Duodenal mucosa (tissue), 2 donors: ENCODE measurements around the gene ASXL1.

Experiments used
- H3K27ac ChIP-seq: one replicate; pipeline ENCODE4 v1.7.0; 2013; ENCODE audit warnings: low read depth, low read length
- H3K27me3 ChIP-seq, 2 donors: one replicate each; pipeline ENCODE4 v1.7.0; 2013; ENCODE audit warnings: low read length in 2 of 2, control low read depth in 1 of 2; ENCODE audit not compliant: insufficient read depth in 2 of 2, control insufficient read depth in 1 of 2
- H3K36me3 ChIP-seq, 2 donors: one replicate each; pipeline ENCODE4 v1.7.0; 2013; ENCODE audit warnings: low read length in 2 of 2, control low read depth in 1 of 2; ENCODE audit not compliant: insufficient read depth in 2 of 2, control insufficient read depth in 1 of 2
- H3K4me1 ChIP-seq, 2 donors: one replicate each; pipeline ENCODE4 v1.7.0; 2013; ENCODE audit warnings: low read length in 2 of 2, control low read depth in 1 of 2; ENCODE audit not compliant: insufficient read depth in 2 of 2, control insufficient read depth in 1 of 2
- H3K4me3 ChIP-seq, 2 donors: one replicate each; pipeline ENCODE4 v1.7.0; 2013; ENCODE audit warnings: low read length in 2 of 2, low read depth in 1 of 2
- H3K9ac ChIP-seq, 2 donors: one replicate each; pipeline ENCODE4 v1.7.0; 2013; ENCODE audit warnings: low read length in 2 of 2, low read depth in 1 of 2
- H3K9me3 ChIP-seq, 2 donors: one replicate each; pipeline ENCODE4 v1.7.0; 2013; ENCODE audit warnings: low read length in 2 of 2, control low read depth in 1 of 2; ENCODE audit not compliant: control insufficient read depth in 1 of 2

ASXL1 gene

DNA sequence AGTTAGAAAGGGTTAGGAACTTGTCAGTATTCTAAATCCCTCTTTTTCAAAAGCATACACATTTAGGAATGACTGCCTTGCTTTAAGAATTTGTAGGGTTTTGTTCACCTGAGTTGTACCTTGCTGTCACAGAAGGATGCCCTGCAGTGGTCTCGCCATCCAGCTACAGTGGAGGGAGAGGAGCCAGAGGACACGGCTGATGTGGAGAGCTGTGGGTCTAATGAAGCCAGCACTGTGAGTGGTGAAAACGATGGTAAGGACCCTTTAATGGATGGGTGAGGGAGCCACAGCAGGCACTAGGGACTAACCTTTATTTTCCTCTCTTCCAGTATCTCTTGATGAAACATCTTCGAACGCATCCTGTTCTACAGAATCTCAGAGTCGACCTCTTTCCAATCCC lies 69.9 kb downstream of the ASXL1 start:
- H3K9ac ChIP-seq, result no peak overlapping the region
- H3K27ac ChIP-seq, result no peak overlapping the region
- H3K36me3 ChIP-seq, result peaks cover 32 to 48% of the 10 kb centered on the region in 2 donors
- H3K9me3 ChIP-seq, result no peaks in the 10 kb centered on the region
- no peaks in the 10 kb centered on the region for H3K27me3 ChIP-seq
- no peaks in the 10 kb centered on the region for H3K4me1 ChIP-seq
- no peak overlapping the region for H3K4me3 ChIP-seq

DNA sequence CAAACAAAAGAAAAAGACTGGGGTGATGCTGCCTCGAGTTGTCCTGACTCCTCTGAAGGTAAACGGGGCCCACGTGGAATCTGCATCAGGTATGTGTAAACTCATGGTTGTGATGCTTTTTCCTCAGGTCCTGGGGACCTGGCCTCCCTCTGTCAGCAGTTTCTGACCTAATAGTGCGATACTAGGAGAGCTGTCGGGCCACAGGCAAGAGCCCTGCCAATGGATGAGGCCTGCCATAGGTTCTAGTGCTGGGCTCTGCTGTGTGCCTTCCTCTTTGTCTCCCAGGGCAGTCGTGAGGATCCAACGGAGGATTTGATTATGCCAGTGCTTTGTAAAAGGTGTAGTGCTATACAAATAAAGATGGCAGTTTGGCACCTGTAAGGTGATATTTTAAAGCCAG lies 71.2 kb downstream of the ASXL1 start:
- Histone ChIP-seq H3K9me3 (no peaks in the 10 kb centered on the region), H3K36me3 (peaks cover 45 to 61% of the 10 kb centered on the region in 2 donors), H3K27ac (no peak overlapping the region), H3K4me3 (no peak overlapping the region), H3K9ac (no peak overlapping the region), H3K4me1 (no peaks in the 10 kb centered on the region), H3K27me3 (no peaks in the 10 kb centered on the region)

DNA sequence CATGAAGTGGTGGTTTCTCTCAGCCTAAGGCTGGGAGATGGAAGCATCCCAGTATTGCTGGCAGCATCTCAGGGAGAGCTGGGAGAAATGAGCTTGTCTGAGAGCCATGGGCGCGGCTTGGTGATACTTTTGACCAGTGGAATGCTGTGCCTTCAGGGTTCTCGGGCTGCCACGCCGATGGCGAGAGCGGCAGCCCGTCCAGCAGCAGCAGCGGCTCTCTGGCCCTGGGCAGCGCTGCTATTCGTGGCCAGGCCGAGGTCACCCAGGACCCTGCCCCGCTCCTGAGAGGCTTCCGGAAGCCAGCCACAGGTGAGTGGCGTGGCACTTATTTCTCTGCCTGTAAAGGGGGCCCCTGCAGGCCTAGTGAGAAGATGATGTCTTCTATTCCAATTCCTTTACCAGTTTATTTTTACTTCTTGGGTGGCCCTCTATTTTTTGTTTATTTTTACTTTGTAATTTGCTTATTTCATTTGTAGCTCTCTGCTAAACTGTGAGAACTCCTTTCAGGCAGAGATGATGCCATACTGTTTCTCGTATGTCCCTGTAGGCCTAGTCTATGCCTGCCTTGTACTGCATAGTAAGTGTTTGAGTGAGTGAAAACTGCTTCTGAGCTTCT lies 71.7 kb downstream of the ASXL1 start:
- no peak overlapping the region for H3K27ac ChIP-seq
- H3K36me3 ChIP-seq, result peaks cover 48 to 67% of the 10 kb centered on the region in 2 donors
- no peaks in the 10 kb centered on the region for H3K27me3 ChIP-seq
- H3K4me3 ChIP-seq, result no peak overlapping the region
- H3K9me3 ChIP-seq, result no peaks in the 10 kb centered on the region
- H3K4me1 ChIP-seq, result no peaks in the 10 kb centered on the region
- no peak overlapping the region for H3K9ac ChIP-seq

DNA sequence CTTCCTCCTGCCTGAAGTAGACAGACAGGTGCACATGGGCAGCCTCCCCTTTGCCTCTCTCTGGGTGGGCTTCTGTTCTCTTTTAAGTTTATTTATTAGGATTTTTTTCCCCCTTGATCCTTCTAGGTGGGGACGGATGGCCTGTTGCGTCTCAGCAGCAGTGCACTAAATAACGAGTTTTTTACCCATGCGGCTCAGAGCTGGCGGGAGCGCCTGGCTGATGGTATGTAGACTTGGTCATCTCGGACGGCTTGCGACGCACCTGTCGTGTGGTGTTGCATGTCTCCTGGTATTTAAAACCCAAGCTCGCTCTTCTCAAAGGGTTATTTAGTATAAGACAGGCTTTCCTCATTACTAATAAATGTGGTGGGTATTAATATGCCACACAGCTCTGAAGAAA lies 73.3 kb downstream of the ASXL1 start:
- Histone ChIP-seq H3K9ac (no peak overlapping the region), H3K4me3 (no peak overlapping the region), H3K4me1 (no peaks in the 10 kb centered on the region), H3K36me3 (peaks cover 63 to 83% of the 10 kb centered on the region in 2 donors), H3K27ac (no peak overlapping the region), H3K9me3 (no peaks in the 10 kb centered on the region), H3K27me3 (no peaks in the 10 kb centered on the region)

DNA sequence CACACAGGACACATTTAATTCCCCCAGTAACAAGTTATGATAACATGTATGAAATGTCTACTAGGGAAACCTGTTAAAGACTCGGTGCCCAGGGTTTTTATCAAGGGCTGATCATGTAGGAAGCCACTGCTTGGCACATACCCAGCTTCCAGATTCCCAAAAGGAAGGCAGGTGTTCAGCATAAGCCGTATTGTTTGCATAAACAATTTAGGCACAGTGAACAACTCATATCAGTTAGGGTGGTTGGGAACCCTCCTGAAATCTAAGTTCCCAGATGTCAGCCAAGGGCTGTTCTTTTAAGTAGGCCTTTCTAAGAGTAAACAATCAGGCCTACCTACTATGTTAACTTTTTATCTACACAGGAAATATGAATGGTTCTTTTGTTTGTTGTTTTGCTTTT lies 74.1 kb downstream of the ASXL1 start:
- peaks cover 71 to 91% of the 10 kb centered on the region in 2 donors for H3K36me3 ChIP-seq
- no peak overlapping the region for H3K27ac ChIP-seq
- H3K9me3 ChIP-seq, result no peaks in the 10 kb centered on the region
- H3K4me3 ChIP-seq, result no peak overlapping the region
- no peaks in the 10 kb centered on the region for H3K4me1 ChIP-seq
- no peaks in the 10 kb centered on the region for H3K27me3 ChIP-seq
- no peak overlapping the region for H3K9ac ChIP-seq

DNA sequence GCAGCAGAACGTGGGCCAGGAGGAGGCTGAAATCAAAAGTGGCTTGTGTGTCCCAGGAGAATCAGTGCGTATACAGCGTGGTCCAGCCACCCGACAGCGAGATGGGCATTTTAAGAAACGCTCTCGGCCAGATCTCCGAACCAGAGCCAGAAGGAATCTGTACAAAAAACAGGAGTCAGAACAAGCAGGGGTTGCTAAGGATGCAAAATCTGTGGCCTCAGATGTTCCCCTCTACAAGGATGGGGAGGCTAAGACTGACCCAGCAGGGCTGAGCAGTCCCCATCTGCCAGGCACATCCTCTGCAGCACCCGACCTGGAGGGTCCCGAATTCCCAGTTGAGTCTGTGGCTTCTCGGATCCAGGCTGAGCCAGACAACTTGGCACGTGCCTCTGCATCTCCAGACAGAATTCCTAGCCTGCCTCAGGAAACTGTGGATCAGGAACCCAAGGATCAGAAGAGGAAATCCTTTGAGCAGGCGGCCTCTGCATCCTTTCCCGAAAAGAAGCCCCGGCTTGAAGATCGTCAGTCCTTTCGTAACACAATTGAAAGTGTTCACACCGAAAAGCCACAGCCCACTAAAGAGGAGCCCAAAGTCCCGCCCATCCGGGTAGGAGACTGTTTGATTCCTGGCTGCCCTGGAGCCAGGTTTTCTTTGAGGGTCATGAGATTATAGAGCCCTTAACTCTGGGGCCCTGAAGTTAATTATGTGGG lies 75.3 kb downstream of the ASXL1 start:
- H3K27ac ChIP-seq, result no peak overlapping the region
- no peaks in the 10 kb centered on the region for H3K4me1 ChIP-seq
- no peaks in the 10 kb centered on the region for H3K9me3 ChIP-seq
- H3K9ac ChIP-seq, result no peak overlapping the region
- H3K36me3 ChIP-seq, result peaks cover 72 to 94% of the 10 kb centered on the region in 2 donors
- H3K4me3 ChIP-seq, result no peak overlapping the region
- no peaks in the 10 kb centered on the region for H3K27me3 ChIP-seq

DNA sequence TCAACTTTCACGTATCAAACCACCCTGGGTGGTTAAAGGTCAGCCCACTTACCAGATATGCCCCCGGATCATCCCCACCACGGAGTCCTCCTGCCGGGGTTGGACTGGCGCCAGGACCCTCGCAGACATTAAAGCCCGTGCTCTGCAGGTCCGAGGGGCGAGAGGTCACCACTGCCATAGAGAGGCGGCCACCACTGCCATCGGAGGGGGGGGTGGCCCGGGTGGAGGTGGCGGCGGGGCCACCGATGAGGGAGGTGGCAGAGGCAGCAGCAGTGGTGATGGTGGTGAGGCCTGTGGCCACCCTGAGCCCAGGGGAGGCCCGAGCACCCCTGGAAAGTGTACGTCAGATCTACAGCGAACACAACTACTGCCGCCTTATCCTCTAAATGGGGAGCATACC lies 76.3 kb downstream of the ASXL1 start:
- Histone ChIP-seq H3K27me3 (no peaks in the 10 kb centered on the region), H3K27ac (no peak overlapping the region), H3K9me3 (no peaks in the 10 kb centered on the region), H3K36me3 (peaks cover 72 to 94% of the 10 kb centered on the region in 2 donors), H3K9ac (no peak overlapping the region), H3K4me1 (no peaks in the 10 kb centered on the region), H3K4me3 (no peak overlapping the region)

DNA sequence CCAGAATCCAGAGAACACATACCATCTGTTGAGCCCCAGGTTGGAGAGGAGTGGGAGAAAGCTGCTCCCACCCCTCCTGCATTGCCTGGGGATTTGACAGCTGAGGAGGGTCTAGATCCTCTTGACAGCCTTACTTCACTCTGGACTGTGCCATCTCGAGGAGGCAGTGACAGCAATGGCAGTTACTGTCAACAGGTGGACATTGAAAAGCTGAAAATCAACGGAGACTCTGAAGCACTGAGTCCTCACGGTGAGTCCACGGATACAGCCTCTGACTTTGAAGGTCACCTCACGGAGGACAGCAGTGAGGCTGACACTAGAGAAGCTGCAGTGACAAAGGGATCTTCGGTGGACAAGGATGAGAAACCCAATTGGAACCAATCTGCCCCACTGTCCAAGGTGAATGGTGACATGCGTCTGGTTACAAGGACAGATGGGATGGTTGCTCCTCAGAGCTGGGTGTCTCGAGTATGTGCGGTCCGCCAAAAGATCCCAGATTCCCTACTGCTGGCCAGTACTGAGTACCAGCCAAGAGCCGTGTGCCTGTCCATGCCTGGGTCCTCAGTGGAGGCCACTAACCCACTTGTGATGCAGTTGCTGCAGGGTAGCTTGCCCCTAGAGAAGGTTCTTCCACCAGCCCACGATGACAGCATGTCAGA lies 77.4 kb downstream of the ASXL1 start:
- Histone ChIP-seq H3K9me3 (no peaks in the 10 kb centered on the region), H3K4me1 (no peaks in the 10 kb centered on the region), H3K27me3 (no peaks in the 10 kb centered on the region), H3K27ac (no peak overlapping the region), H3K36me3 (peaks cover 74 to 89% of the 10 kb centered on the region in 2 donors), H3K4me3 (no peak overlapping the region), H3K9ac (no peak overlapping the region)

DNA sequence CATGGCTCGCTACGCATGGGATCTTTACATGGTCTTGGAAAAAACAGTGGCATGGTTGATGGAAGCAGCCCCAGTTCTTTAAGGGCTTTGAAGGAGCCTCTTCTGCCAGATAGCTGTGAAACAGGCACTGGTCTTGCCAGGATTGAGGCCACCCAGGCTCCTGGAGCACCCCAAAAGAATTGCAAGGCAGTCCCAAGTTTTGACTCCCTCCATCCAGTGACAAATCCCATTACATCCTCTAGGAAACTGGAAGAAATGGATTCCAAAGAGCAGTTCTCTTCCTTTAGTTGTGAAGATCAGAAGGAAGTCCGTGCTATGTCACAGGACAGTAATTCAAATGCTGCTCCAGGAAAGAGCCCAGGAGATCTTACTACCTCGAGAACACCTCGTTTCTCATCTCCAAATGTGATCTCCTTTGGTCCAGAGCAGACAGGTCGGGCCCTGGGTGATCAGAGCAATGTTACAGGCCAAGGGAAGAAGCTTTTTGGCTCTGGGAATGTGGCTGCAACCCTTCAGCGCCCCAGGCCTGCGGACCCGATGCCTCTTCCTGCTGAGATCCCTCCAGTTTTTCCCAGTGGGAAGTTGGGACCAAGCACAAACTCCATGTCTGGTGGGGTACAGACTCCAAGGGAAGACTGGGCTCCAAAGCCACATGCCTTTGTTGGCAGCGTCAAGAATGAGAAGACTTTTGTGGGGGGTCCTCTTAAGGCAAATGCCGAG lies 78.2 kb downstream of the ASXL1 start:
- H3K4me3 ChIP-seq, result no peak overlapping the region
- no peaks in the 10 kb centered on the region for H3K9me3 ChIP-seq
- H3K4me1 ChIP-seq, result no peaks in the 10 kb centered on the region
- H3K27ac ChIP-seq, result no peak overlapping the region
- H3K36me3 ChIP-seq, result peaks cover 70 to 86% of the 10 kb centered on the region in 2 donors
- no peaks in the 10 kb centered on the region for H3K27me3 ChIP-seq
- no peak overlapping the region for H3K9ac ChIP-seq

DNA sequence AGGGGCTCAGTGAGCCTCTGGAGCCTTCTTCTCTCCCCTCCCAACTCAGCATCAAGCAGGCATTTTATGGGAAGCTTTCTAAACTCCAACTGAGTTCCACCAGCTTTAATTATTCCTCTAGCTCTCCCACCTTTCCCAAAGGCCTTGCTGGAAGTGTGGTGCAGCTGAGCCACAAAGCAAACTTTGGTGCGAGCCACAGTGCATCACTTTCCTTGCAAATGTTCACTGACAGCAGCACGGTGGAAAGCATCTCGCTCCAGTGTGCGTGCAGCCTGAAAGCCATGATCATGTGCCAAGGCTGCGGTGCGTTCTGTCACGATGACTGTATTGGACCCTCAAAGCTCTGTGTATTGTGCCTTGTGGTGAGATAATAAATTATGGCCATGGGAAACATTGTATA lies 78.8 kb downstream of the ASXL1 start:
- H3K9me3 ChIP-seq, result no peaks in the 10 kb centered on the region

More for the DNA sequence above, 78.8 kb downstream of the ASXL1 start:
- no peak overlapping the region for H3K27ac ChIP-seq
- H3K4me3 ChIP-seq, result no peak overlapping the region
- no peaks in the 10 kb centered on the region for H3K27me3 ChIP-seq
- H3K36me3 ChIP-seq, result peaks cover 64 to 79% of the 10 kb centered on the region in 2 donors
- H3K9ac ChIP-seq, result no peak overlapping the region
- H3K4me1 ChIP-seq, result no peaks in the 10 kb centered on the region
